Hippocampal formation (tissue), 2 donors: Measurements from ENCODE around the gene MAGEC2.

Source experiments
- DNase-seq, 2 donors: peaks; one replicate each; lab custom pipeline; 2025; lab: John Stamatoyannopoulos, UW

The MAGEC2 gene

GRCh38 chrX:142204522-142205433 is at the start of gene MAGEC2:
TSS of gene MAGEC2 (minus strand) at chrX:142205290. CDS start at chrX:142203987, 1,303 bp downstream.
- no peak for DNase-seq

DNA sequence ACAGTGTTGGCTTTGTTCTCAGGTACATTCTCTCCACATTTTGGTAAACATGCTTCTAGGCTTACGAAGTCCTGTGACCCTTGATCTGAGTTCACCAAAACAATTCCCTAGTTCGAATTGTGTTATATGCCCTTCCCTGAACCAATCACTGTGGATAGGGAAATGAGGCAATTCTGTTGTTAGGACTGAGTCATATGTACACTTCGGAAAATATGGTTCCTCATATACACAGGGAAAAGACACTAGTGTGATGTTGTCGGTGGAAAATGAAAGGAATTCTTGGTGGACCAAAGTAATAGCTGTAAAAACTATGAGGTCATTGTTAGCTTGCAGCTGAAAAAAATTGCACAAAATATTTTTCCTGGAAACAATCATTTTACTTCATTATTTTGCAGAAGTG is 46.6 kb upstream of the MAGEC2 start:
- DNase-seq, result no peak

DNA sequence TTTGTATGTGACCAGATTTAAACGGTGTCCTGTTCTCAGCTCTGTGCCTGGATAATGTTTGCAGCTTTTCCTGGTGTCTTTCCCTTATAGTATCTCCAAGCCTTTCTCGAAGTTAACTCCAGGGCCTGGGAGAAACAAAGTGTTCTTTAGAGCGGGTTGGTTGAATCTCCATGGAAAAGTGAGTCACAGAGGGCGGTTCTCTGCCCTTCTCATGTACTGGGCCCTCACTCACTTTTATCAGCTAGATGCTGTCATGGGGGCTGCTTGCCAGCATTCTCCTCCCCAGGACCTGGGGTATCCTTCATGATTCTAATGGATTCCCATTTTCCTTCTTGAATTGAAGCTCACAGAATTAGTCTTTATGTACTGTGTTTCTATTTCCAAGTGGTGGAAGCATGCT is 46.1 kb upstream of the MAGEC2 start:
- no peak for DNase-seq

- DNase-seq, result no peak
Measured at GRCh38 chrX:142250502-142250901, 45.4 kb upstream of the MAGEC2 start.

DNA sequence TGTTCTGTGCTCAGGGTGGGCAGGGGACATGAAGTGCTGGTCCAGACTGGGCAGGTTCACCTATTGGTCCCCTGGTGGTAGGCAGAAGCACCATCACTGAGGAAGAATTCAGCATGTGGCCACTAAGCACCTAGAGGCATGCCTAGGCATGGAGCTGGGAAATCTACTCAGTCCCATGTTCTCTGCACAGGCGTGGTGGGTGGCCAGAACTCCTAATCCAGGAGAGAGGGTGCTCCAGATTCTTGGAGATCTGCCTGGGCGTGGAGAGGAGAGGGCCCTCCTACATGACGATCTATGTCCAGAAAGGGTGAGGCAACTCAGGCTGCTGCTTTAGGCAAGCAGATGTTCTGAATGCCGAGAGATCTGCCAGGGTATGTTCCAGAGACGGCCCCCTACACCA is 44.6 kb upstream of the MAGEC2 start:
- no peak for DNase-seq

DNA sequence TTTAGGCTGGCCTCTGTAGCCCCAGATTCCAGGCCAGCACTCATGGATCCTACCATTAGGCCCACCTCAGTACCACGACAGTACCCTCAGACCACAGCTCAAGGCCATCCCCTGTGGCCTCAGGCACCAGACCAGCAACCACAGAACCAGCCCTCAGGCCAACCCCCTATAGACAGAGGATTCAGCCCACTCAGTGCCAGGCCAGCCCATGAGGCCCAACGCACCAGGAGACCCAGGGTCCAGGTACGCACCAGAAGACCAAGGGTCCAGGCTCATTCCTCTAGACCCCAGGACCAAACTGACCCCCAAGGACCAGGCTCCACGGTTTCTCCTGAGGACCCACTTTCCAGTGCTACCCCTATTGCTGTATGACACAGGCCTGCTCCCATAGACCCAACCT is 39.5 kb upstream of the MAGEC2 start:
- no peak for DNase-seq

GRCh38 chrX:142238536-142238935 is 33.4 kb upstream of the MAGEC2 start:
- DNase-seq, result peak in 1 of 2 donors; percentile 0

DNA sequence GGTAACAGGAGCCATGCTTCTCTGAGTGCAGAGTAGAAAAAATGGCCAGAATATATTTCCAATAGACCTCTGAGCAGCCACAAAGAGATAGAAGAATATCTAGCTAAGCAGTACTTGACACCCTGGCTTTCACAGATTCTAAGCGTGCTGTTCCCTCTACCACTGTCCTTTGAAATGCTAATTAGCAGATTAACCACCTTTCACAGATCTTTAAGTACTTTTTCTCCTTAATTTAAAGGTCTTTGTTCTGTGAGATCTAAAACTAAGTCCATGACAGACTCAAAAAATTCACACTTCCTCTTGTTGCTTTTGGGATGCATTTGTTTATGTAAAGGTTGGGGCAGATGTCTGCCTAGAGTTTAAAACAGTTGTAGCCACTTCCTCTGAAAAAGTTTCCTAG is 28.3 kb upstream of the MAGEC2 start:
- no peak for DNase-seq

GRCh38 chrX:142214081-142214480 is 9.0 kb upstream of the MAGEC2 start:
- no peak for DNase-seq

- no peak for DNase-seq
Measured at GRCh38 chrX:142201113-142201512, 4.0 kb downstream of the MAGEC2 start.

- DNase-seq, result no peak
Measured at GRCh38 chrX:142186103-142186502, 19.0 kb downstream of the MAGEC2 start.

DNA sequence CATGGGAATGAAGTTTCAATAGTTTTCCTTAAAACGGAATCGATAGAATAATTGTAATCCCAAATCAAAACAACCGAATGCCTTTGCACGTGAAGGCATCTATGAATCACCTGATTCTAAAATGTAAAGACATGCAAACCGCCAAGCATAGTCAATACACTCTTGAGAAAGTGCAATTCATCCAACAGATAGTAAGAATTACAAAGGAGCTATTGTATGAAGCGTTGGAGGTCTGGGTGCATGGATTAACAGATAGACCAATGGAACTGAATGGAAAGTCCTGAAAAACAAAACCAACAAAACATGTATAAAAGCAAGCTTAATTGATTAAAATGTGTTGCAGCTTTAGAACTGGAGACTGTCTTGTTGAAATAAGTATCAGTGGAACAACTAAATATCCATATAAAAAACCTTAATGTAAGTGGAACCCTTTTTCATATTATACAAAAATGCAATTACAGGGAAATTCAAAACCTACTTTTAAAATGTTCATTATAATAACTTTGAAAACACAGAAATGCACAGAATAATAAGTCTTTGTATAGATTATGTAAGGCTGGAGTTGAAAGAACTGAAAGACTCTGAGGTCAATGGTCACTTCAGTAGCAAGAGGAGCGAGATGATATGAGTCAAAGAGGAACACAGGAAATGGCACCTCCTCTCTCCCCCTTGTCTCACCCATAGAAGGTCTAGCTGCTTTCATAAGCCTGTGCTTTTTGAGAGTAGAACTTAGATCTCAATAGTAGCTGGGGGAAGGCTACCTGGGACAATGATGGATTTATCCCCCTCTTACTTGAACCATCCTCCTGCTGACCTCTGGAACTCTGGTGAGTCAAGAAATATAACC is 20.1 kb downstream of the MAGEC2 start:
- no peak for DNase-seq

- no peak for DNase-seq
Measured at GRCh38 chrX:142156567-142156966, 48.5 kb downstream of the MAGEC2 start.
